Ammon's horn (tissue), 1 donor: ENCODE results near the gene PPY.
"Not testable (repeated sequence)": the region's sequence is repeated elsewhere in the genome, so short reads cannot be mapped to it uniquely, and the experiment has no call there.

Source experiments
- DNase-seq: peaks from one replicate; pipeline ENCODE4 v3.0.0-alpha.2; 2016; ENCODE audit warnings: low spot score

PPY gene, protein sequence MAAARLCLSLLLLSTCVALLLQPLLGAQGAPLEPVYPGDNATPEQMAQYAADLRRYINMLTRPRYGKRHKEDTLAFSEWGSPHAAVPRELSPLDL

DNA sequence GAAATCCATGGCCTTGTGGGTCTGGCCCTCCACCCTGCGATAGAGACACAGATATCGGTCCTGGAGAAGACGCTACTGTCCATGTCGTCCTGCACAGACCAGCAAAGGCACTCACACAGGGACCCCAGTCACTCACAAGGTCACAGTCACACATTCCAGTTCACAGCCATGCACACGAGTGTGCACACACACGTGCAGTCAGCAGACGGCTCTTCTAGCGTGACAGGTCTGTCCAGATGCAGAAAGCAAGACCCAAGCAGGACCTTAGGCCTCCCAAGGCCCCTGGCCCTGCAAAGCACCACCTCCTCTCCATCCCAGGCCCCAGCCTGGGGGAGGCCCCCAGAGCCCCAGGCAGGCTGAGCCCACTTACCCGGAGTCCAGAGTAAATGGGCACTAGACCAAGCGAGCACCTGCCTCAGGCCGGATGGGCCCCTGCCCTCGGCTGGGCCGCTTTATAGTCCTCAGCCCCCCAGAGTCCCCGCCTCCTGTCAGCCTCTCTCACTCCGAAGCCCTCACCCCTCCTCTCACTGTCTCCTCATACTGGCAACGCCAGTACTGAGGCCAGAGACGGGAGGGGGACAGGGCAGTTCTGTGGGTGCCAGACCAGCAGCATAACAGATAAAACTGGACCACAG is at the start of gene PPY:
TSS of gene PPY (minus strand) at position 426 of the 635 bp plus-strand sequence. CDS start 822 bp downstream, outside the sequence.
- DNase-seq, result no peak

DNA sequence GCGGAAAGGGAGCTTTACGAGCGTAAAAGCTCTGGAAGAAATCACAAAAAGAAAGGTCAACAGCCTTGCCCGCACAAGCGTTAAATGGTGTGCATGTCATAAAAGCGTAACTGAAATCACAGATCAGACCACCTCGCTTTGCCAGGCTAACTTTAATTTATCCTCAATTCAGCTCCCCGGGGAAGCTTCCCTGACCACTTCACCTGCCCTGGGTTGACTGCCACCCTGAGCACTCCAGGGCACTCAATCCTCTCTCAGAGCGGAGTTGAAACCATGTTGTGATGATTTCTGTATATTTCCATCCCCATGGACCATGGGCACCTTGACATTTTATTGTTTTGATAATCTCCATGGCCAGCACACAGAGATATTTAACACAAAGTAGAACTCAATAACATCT is 46.0 kb upstream of the PPY start:
- no peak for DNase-seq

DNA sequence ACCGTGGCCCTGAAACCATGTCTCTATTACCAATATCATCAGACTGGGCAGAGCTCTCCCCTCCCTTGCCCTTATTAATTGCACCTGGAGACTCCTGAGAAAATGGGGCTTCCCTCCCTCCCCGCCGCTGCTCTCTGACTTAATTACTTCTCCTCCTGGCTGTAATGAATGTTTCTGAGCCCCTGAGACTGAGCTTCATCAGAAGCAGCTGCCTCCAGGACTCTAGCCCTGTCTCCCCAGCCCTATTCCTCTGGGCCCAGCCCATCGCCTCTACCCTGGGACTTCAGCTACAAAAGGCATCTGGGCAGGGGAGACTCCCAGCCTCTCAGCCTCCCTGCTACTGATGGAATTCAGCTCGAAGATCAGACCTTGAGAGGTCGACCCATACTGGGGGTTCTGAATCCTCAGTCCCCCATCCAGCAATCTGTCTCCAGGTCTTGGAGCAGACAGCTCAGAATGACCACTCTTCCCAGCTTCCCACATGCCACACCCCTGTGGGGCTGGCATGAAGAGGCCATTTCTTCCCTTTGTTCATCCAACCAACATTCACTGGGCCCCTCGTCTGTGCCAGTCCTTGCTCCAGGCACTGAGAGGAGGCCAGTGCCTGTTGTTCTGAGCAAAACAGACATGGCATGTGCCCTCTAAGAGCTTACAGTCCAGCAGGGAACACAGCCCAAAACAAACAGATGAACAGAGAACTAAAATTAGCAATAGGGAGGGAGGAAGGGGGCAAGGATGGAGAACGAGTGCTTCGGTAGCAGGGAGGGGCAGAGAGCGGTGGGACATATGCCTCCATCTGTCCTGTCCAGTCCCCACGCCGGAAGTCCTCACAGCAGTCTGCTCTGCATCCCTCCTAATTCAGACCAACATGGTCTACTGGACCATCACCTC is 45.1 kb upstream of the PPY start:
- DNase-seq, result no peak

DNA sequence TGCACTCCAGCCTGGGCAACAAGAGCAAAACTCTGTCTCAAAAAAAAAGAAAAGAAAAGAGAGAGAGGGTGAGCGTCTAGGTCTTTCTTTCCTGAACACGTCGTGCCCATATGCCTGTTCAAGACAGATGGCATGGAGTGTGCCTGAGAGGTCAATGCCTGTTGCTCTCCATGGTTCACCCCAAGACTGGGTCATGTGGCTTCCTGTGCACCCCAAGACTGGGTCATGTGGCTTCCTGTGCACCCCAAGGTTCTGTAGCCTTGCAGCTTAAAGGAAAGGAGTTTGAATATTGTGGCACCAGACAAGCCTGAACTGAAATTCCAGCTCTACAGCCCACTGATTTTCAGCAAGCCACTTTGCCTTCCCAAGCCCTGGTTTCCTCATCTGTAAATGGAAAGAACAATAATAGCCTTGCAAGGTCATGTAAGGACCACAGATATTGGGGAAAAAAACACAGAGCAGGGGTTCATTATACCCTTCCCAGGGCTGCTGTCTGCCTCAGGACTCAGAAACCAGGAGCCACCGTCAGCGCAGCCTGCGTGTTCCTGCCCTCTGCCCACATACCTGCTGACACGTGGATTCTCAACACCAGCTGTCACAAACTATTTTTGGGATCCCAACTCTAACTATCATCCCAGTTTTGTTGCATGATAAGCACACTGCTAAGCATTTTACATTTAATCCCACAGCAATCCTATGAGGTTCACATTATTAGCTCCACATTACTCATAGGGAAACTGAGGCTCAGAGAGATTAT is 44.1 kb upstream of the PPY start:
- DNase-seq, result peak; percentile 37

- DNase-seq, result no peak
These were observed 42.2 kb upstream of the PPY start for GRCh38 chr17:43984521-43984920.

- peak; percentile 8 for DNase-seq
These were observed 41.5 kb upstream of the PPY start for GRCh38 chr17:43983515-43984411.

- no peak for DNase-seq
These were observed 40.9 kb upstream of the PPY start for GRCh38 chr17:43983196-43983514.

DNA sequence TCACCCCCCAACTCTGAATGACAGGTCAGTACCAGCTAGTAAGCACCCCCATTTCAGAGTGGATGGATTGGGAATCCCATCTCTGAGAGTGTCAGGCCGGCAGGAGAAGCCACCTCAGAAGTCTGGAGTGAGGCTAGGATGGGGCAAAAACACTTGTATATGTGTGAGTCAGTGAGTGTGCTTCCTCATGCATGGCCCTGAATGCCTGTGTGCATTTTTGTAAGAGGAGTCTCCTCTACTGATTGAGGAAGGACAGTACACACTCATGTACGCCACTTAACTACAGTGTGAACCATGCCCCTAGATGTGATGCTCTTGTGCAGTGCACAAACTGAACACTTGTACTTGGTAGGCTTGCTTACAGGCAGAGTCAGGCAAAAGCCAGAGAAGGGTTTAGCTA is 39.9 kb upstream of the PPY start:
- no peak for DNase-seq

DNA sequence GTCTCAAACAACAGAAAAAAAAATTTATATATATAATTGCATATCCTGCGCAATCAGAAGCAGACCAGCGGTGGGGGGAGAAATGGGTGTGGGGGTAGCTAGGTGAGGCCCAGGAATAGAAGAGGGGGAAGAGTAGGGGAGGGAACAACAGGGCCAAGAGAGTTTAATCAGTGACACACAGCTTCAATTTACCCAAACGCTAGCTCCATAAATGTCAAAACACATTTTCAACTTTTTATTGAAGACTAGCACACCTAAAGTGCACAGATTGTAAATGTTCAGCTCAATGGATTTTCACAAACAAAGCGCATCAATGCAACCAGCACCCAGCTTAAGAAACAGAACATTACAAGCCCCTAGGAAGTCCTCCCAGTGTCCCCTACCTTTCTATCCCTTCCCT is 37.4 kb upstream of the PPY start:
- DNase-seq, result no peak

- DNase-seq, result no peak
These were observed 36.7 kb upstream of the PPY start for GRCh38 chr17:43979011-43979410.

GRCh38 chr17:43978078-43978477 is 35.8 kb upstream of the PPY start:
- DNase-seq, result no peak

- DNase-seq, result no peak
These were observed 34.9 kb upstream of the PPY start for GRCh38 chr17:43976963-43977837.

DNA sequence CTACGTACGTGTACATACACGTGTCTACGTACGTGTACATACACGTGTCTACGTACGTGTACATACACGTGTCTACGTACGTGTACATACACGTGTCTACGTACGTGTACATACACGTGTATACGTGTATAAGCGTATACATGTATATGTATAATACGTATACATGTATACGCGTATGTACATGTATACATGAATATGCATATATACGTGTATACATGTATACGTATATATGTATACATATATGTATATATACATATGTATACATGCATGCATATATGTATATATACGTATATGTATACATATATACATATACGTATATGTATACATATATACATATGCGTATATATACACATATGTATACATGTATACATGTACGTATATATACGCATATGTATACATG is 33.6 kb upstream of the PPY start:
- no peak for DNase-seq

DNA sequence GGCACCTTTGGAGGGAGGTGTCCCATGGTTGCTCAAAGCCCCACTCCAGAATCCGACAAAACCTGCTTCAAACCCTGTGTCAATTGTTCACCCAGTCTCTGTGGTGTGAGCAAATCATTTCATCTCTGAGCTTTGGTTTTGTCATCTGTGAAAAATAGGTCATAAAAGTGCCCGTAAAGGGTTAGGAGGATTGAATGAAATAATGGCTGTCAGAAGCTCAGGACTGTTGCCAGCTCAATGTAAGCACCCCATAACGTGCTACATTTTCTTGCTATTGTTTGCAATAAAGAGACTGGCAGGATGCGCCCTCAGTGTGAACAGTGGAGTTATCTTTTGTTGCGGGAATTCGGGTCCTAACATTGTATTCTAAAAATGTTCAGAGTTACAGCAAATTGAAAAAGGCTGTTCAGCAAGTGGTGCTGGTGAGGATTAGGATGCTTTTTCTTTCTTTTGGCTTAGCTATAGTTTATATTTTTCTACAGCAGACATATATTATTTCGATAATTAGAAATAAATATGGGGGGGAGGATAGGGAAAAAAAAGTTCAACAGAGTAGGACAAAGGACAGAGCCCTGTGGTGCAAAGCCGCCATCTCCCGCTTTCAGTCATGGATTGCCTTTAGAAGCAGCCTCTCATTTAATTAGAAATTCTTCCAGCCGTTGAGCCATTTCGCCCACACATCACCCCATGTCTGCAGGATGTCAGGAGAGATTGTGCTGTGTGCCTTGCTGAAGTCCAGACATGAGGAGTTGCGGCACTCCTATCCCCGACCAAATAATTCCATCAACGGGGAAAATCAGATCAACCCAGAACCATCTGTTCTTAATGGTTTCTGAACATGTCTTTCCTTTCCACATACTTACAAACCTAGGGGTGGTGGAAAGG is 32.3 kb upstream of the PPY start:
- DNase-seq, result no peak

DNA sequence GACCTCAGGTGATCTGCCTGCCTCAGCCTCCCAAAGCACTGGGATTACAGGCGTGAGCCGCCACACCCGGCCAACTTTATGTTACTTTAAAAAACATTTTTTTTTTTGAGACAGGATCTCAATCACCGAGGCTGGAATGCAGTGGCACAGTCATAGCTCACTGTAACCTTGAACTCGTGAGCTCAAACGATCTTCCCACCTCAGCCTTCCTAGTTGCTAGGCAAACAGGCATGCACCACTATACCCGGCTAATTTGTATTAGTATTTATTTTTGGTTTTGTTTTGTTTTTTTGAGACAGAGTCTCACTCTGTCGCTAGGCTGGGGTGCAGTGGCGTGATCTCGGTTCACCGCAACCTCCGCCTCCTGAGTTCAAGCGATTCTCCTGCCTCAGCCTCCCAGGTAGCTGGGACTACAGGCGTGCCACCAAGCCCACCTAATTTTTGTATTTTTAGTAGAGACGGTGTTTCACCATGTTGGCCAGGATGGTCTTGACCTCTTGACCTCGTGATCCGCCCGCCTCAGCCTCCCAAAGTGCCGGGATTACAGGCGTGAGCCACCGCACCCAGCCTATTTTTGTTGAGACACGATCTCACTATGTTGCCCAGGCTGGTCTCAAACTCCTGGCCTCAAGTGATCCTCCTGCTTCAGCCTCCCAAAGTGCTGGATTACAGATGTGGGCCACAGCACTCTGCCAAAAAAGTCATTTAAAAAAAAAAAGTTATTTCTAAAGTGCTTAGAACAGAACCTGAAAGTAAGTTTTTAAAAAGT is 30.4 kb upstream of the PPY start:
- DNase-seq, result not testable (repeated sequence)

DNA sequence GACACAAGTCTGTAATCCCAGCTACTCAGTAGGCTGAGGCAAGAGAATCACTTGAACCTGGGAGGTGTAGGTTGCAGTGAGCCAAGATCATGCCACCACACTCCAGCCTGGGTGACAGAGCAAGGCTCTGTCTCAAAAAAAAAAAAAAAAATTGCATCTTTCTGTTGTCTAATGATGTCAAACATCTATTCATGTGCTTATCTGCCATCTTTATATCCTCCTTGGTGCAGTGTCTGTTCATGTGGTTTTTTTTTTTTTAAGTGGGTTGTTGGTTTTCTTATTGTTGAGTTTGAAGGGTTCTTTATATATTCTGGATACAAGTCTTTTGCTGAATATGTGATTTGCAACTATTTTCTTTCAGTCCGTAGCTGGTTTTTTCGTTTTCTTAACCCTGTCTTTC is 29.2 kb upstream of the PPY start:
- DNase-seq, result not testable (repeated sequence)

GRCh38 chr17:43970366-43970765 is 28.1 kb upstream of the PPY start:
- DNase-seq, result no peak

GRCh38 chr17:43967251-43967875 is 25.1 kb upstream of the PPY start:
- DNase-seq, result no peak
